NCI-H526 (cell line): ENCODE measurements around the gene PHF8.

Experiments
- DNase-seq, 2 experiments: peaks; one replicate each; lab custom pipeline; 2025; lab: John Stamatoyannopoulos, UW

Gene PHF8

GRCh38 chrX:54012830-54013500 is 31.3 kb downstream of the PHF8 start:
- no peak for DNase-seq

- DNase-seq, result no peak
Observed at GRCh38 chrX:54007682-54008081, 36.6 kb downstream of the PHF8 start.

DNA sequence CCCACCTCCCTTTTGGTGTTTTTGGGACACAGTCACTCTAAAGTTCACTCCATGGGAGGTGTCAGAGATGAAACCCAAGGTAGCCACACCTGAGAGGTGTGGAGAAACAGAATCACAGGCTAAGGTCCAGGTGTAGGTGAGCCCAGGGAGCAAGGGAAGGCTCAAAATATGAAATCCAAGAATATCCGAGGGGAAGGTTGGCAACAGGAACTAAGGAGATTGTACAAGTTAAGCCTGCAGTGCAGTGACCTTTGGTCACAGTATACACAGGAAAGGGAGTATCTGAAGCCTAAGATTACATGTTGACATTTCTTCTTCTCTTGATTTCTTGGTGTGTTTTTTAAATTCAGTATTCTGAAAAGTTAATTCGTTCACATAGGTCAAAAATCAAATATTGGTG is 46.5 kb downstream of the PHF8 start:
- no peak for DNase-seq

DNA sequence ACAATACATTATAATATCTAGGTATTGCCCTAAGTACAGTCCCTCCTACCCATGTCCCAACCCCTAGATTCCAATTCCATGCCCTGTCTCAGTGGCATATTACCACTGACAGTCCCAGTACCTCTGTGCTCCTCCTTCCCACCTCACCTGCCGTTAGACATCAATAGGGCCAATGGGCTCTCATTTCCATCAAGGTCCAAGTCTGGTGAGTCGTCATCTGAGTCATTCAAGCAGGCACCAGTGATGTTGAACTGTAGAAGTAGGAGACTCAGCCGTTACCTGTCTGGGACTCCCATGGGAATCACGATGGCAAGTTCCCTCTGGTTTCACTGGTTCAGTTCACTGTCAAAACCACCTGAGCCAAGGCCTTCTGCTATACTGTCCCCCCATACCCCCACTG is 51.7 kb downstream of the PHF8 start:
- no peak for DNase-seq

DNA sequence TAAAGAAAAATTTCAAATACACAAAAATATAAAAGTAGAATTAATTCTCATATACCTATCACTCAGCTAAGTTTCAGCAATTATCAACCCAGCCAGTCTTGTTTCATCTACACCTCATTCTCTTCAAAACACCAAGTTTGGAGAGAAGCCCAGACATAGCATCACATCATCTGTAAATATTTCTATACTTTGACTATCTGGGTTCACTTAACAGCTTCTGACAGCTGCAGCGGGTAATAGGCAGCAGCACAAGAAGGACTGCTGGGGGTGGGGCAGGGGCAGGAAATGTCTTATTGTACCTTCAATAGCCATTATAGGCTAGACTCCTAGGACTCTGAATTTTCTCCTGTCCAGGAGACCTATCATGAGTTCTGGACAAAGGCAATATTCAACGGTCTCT is 54.1 kb downstream of the PHF8 start:
- DNase-seq, result no peak

DNA sequence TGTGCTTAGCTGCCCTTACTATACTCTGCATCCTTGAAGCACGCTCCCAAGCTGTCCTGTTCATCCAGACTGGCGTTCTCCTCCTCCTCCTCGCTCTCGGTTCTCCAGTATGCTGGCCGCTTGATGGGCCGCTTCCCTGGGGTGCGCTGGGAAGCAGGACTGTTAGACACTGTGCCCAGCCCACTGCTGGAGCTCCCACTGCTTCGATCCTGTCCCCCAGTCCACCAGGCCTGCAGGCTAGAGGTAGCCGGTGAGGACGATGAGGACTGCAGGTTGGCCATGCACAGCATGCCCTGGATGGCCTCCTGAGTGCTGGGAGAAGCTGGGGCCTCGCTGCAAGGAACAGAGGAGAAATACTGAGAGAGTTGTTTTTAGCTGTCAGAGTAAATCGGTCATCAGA is 59.4 kb downstream of the PHF8 start:
- DNase-seq, result no peak

GRCh38 chrX:53974529-53974928 is 69.7 kb downstream of the PHF8 start:
- DNase-seq, result no peak

GRCh38 chrX:53969540-53969939 is 74.7 kb downstream of the PHF8 start:
- DNase-seq, result no peak

GRCh38 chrX:53950130-53950733 is 94.0 kb downstream of the PHF8 start:
- no peak for DNase-seq

DNA sequence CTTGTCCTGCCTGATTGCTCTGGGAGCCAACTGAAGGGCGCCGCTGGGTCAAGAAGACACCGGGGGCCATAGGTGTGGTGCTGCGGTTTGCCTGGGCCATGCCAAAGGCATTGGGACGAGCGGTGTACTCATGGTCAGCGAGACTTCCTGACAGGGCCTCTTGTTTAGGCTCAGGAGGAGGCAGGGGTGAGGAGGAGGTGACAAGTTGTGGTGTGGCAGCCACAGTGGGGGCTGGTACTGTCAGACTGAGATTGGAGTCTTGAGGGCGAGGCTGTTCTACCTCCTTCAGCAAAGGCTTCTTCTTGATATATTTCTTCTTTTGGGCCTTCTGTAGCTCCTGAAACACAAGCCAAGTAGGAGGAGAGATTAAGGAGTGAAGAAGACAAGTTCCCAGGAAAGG is 104.1 kb downstream of the PHF8 start:
- DNase-seq, result no peak

GRCh38 chrX:53939127-53939526 is 105.1 kb downstream of the PHF8 start:
- no peak for DNase-seq

DNA sequence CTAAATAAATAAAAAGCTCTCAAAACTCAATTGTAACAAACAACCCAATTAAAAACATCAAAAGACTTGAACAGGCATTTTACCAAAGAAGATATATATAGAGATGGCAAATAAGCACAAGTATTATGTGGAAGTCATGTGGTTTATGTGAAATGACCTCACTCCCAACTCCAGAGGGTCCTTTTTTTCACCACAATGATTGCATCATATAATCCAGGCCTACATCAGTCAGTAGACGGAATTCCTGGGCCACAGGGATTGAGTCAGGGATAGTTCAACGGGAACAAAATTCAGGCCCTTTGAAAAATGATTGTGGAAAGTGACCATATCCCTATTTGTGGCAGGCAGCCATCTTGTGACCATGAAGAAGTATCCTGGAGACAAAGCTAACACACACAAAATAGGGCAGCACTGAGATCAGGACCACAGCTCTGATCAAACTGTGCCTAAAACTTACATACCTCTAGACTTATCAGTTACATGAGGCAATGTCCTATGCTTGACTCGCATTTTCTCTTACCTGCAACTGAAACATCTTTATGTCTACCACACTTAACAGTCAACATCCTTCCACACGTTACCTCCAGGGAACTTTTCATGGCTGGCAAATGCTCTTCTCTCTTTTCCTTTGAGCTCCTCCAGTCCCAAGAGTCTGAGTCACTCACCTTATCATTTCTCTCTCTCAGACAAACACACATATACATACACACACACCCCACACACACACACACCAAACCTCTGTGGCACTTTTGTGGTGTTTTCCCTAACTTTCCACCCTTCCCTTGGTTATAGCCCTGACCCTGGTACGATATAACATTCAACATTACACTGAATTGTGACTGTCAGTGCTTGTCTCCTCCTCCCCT is 113.5 kb downstream of the PHF8 start:
- DNase-seq, result no peak

DNA sequence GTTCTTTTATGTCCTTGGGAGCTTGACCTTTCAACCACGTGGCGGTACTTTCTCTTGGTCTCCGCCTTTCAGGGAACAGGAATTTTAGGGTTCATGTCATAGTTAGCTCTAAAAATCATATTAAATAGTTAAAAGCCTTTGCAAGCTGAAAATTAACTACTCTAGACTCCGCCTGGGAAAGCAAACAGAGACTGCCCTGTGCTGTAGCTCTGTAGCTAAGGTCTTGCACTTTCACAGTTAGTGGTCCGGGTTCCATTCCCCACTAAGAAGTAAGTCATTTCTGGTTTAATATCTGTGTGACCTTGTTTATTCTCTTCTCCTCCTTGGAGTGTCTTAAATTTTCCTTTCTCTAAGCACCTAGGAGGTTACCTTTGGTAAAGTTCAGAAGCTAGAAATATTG is 118.2 kb downstream of the PHF8 start:
- no peak for DNase-seq

- no peak for DNase-seq
Observed at GRCh38 chrX:53918702-53919101, 125.6 kb downstream of the PHF8 start.

DNA sequence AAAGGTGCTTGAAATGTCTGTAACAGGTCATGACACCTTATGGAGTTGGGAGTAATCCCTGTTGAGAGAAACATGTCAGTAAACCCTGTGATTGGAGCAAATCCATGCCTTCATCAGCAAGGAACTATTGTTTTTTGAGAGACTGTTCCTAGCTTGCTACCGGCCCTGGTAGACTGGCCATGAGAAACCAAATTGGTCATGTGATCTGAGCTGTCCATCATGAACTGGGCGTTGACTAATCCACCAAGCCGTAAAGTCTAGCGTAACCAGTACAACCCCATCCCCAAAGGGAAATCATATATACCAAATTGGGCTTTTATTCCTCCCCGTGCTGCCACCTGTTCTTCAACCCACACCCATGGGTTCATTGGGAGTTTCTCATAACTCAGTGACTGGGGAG is 143.7 kb downstream of the PHF8 start:
- DNase-seq, result no peak

DNA sequence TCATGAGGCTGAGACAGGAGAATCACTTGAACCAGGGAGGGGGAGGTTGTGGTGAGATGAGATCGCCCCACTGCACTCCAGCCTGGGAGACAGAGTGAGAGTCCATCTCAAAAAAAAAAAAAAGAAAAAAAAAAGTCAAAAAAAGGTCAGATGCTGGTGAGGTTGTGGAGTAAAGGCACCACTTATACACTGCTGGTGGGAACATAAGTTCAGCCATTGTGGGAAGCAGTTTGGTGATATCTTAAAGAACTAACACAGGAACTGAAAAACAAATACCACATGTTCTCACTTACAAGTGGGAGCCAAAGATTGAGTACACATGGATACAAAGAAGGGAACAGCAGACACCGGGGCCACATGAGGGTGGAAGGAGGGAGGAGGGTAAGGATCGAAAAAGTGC is 149.0 kb downstream of the PHF8 start:
- DNase-seq, result no peak
